Measurements from ENCODE around the gene DHH. TPM values are rescaled to one million over a fixed set of nuclear protein-coding genes. Genes with fewer than 3 reads are reported as not detected.
A peak's percentile ranks its signal among the peaks of the same experiment; 100 is the strongest.

The DHH gene
- total and polyA plus RNA-seq, 9 of the 15 experiments (the other 6 are each of a cell fraction or from before 2014, with no cell fraction given) = 0.07 to 2.6 (median 0.54) TPM

GRCh38 chr12:49043856-49044258 is 50.7 kb downstream of the DHH start (continued):
- TF ChIP-seq, protein P1, sequence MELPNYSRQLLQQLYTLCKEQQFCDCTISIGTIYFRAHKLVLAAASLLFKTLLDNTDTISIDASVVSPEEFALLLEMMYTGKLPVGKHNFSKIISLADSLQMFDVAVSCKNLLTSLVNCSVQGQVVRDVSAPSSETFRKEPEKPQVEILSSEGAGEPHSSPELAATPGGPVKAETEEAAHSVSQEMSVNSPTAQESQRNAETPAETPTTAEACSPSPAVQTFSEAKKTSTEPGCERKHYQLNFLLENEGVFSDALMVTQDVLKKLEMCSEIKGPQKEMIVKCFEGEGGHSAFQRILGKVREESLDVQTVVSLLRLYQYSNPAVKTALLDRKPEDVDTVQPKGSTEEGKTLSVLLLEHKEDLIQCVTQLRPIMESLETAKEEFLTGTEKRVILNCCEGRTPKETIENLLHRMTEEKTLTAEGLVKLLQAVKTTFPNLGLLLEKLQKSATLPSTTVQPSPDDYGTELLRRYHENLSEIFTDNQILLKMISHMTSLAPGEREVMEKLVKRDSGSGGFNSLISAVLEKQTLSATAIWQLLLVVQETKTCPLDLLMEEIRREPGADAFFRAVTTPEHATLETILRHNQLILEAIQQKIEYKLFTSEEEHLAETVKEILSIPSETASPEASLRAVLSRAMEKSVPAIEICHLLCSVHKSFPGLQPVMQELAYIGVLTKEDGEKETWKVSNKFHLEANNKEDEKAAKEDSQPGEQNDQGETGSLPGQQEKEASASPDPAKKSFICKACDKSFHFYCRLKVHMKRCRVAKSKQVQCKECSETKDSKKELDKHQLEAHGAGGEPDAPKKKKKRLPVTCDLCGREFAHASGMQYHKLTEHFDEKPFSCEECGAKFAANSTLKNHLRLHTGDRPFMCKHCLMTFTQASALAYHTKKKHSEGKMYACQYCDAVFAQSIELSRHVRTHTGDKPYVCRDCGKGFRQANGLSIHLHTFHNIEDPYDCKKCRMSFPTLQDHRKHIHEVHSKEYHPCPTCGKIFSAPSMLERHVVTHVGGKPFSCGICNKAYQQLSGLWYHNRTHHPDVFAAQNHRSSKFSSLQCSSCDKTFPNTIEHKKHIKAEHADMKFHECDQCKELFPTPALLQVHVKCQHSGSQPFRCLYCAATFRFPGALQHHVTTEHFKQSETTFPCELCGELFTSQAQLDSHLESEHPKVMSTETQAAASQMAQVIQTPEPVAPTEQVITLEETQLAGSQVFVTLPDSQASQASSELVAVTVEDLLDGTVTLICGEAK (IDR thresholded peaks at IDR 0.05) = no peak
- TF ChIP-seq, protein P1 (CRISPR knock-in tag; IDR thresholded peaks at IDR 0.05) = no peak
- TF ChIP-seq EHMT2 (IDR thresholded peaks at IDR 0.05) (no peak), PHF20 (IDR thresholded peaks at IDR 0.05; ENCODE audit: partially characterized antibody) (no peak), TSC22D4 (tag; IDR thresholded peaks at IDR 0.05) (no peak), MXD1 (CRISPR knock-in tag; IDR thresholded peaks at IDR 0.05; ENCODE audit: borderline replicate concordance, poor library complexity, severe bottlenecking) (no peak), EP400 (IDR thresholded peaks at IDR 0.05) (no peak), GABPB1 (CRISPR knock-in tag; IDR thresholded peaks at IDR 0.05) (0 out of 2 replicates have a peak, but pooled peaks have one; percentile 48), YY1 (IDR thresholded peaks at IDR 0.05; ENCODE audit: borderline replicate concordance in 1 of 3, control insufficient read depth in 1 of 3, extremely low read depth in 1 of 3, insufficient read depth in 3 of 3, insufficient read length in 1 of 3, insufficient replicate concordance in 2 of 3, low read depth in 1 of 3, low read length in 2 of 3) (peak in 1 of 3 experiments; percentile 13), PHB (CRISPR knock-in tag; IDR thresholded peaks at IDR 0.05) (no peak), SPI1 (IDR thresholded peaks at IDR 0.05; ENCODE audit: borderline replicate concordance, low read depth, low read length) (peak; percentile 75), CREM (IDR thresholded peaks at IDR 0.05; ENCODE audit: low read depth) (peak; percentile 47; the same call in 1 of the 2 replicates), CTCF (IDR thresholded peaks at IDR 0.05 in 2 of 3, conservative IDR thresholded peaks at IDR 0.05 in 1 of 3; ENCODE audit: insufficient read depth in 2 of 3, low read depth in 1 of 3, low read length in 3 of 3) (peak; percentile 79 to 94 (median 84)), RAD21 (CRISPR knock-in tag; conservative IDR thresholded peaks at IDR 0.05 in 1 of 2, IDR thresholded peaks at IDR 0.05 in 1 of 2) (peak in 1 of 2 experiments; percentile 51; a peak in 2 of 4 replicates)
- TF ChIP-seq, protein P2, sequence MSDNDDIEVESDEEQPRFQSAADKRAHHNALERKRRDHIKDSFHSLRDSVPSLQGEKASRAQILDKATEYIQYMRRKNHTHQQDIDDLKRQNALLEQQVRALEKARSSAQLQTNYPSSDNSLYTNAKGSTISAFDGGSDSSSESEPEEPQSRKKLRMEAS (CRISPR knock-in tag; IDR thresholded peaks at IDR 0.05) = 0 out of 2 replicates have a peak, but pooled peaks have one; percentile 13
